Measurements from ENCODE around the gene CNBD2.
A peak's percentile ranks its signal among the peaks of the same experiment; 100 is the strongest.
"Not testable (repeated sequence)": the region's sequence is repeated elsewhere in the genome, so short reads cannot be mapped to it uniquely, and the experiment has no call there.

CNBD2 gene

GRCh38 chr20:35978041-35978513, 9.7 kb downstream of the CNBD2 start:
- FAIRE-seq = no peak
- TF ChIP-seq POLR2A (IDR thresholded peaks at IDR 0.05; ENCODE audit: low read depth, low read length) (no peak), TAF1 (IDR thresholded peaks at IDR 0.05; ENCODE audit: borderline replicate concordance, low read depth, low read length) (no peak), POLR2AphosphoS5 (IDR thresholded peaks at IDR 0.05; ENCODE audit: low read depth, low read length) (no peak)

GRCh38 chr20:35979544-35979943, 11.2 kb downstream of the CNBD2 start:
- FAIRE-seq = no peak
- TF ChIP-seq POLR2AphosphoS5 (IDR thresholded peaks at IDR 0.05; ENCODE audit: low read depth, low read length) = no peak
- TF ChIP-seq TAF1 (IDR thresholded peaks at IDR 0.05; ENCODE audit: borderline replicate concordance, low read depth, low read length) = no peak
- no peak for TF ChIP-seq POLR2A (IDR thresholded peaks at IDR 0.05; ENCODE audit: low read depth, low read length)
- DNase-seq (ENCODE audit: insufficient read length) = no peak

More at GRCh38 chr20:35978041-35978513, 9.7 kb downstream of the CNBD2 start:
- no peak for DNase-seq (ENCODE audit: insufficient read length)

- DNase-seq (ENCODE audit: insufficient read length) = no peak
- TF ChIP-seq TAF1 (IDR thresholded peaks at IDR 0.05; ENCODE audit: borderline replicate concordance, low read depth, low read length) (no peak), POLR2A (IDR thresholded peaks at IDR 0.05; ENCODE audit: low read depth, low read length) (no peak), POLR2AphosphoS5 (IDR thresholded peaks at IDR 0.05; ENCODE audit: low read depth, low read length) (no peak)
- no peak for FAIRE-seq
Observed at GRCh38 chr20:35981969-35982368, 13.6 kb downstream of the CNBD2 start.

- TF ChIP-seq POLR2AphosphoS5 (IDR thresholded peaks at IDR 0.05; ENCODE audit: low read depth, low read length) (no peak), TAF1 (IDR thresholded peaks at IDR 0.05; ENCODE audit: borderline replicate concordance, low read depth, low read length) (no peak), POLR2A (IDR thresholded peaks at IDR 0.05; ENCODE audit: low read depth, low read length) (no peak)
- DNase-seq (ENCODE audit: insufficient read length) = no peak
- no peak for FAIRE-seq
Observed at GRCh38 chr20:35984382-35984781, 16.0 kb downstream of the CNBD2 start.

- no peak for DNase-seq (ENCODE audit: insufficient read length)
- FAIRE-seq = no peak
- TF ChIP-seq POLR2A (IDR thresholded peaks at IDR 0.05; ENCODE audit: low read depth, low read length) (no peak), TAF1 (IDR thresholded peaks at IDR 0.05; ENCODE audit: borderline replicate concordance, low read depth, low read length) (no peak), POLR2AphosphoS5 (IDR thresholded peaks at IDR 0.05; ENCODE audit: low read depth, low read length) (no peak)
Observed at GRCh38 chr20:35985806-35986205, 17.4 kb downstream of the CNBD2 start.

DNA sequence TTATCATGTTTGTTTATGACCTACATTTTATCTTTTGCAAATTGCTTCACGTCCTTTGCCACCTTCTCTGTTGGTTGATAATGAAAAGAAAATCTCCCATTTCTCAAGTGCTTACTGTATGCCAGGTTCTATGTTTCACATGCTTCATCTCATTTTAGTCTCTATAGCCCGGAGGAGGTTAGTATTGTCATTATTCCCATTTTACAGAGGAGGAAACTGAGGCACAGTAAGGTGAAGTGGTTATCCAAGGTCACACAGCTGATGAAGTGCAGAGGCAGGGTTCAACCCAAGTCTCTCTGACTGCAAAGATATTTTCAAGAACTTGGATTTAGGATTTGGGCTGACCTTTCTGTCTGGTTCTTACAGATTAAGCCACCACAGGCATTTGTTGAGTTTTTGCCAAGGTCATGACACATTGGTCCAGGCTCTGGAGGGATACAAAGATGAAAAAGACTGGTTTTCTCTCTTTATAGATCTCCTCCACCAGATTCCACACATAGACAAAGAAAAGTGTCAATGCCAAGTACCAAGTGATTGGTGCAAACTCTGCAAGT, 20.6 kb downstream of the CNBD2 start:
- TF ChIP-seq POLR2AphosphoS5 (IDR thresholded peaks at IDR 0.05; ENCODE audit: low read depth, low read length) (no peak), POLR2A (IDR thresholded peaks at IDR 0.05; ENCODE audit: low read depth, low read length) (no peak), TAF1 (IDR thresholded peaks at IDR 0.05; ENCODE audit: borderline replicate concordance, low read depth, low read length) (no peak)
- DNase-seq (ENCODE audit: insufficient read length) = no peak
- FAIRE-seq = no peak

DNA sequence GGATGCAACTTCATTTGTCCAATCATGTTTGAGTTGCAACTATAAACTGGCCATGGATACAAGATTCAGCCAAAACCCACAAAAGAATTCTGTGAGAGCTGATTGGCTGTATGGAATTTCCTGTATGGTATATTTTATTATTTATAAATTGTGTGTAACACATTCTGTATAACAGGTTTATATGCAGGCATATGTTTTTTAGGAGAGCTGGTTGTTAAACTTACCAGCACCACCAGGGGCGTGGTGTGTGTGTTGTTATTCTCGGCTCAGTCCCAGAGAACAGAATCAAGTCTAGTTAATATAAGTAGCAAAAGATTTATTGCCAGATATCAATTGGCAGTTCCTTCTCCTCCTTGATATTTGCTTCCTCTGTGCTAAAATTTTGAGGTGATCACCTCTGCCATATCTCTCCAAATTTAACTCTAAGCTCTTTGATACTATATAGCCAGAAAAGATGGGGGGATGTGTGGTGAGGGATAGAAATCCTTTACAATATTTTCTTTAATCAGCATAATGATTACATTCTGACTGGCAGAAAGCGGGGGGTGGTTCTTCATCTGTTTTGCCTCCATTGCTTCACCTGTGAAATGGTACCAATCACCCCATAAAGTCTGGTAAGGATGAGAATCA, 22.9 kb downstream of the CNBD2 start:
- DNase-seq (ENCODE audit: insufficient read length) = no peak
- no peak for FAIRE-seq
- TF ChIP-seq TAF1 (IDR thresholded peaks at IDR 0.05; ENCODE audit: borderline replicate concordance, low read depth, low read length) (no peak), POLR2A (IDR thresholded peaks at IDR 0.05; ENCODE audit: low read depth, low read length) (no peak), POLR2AphosphoS5 (IDR thresholded peaks at IDR 0.05; ENCODE audit: low read depth, low read length) (no peak)

DNA sequence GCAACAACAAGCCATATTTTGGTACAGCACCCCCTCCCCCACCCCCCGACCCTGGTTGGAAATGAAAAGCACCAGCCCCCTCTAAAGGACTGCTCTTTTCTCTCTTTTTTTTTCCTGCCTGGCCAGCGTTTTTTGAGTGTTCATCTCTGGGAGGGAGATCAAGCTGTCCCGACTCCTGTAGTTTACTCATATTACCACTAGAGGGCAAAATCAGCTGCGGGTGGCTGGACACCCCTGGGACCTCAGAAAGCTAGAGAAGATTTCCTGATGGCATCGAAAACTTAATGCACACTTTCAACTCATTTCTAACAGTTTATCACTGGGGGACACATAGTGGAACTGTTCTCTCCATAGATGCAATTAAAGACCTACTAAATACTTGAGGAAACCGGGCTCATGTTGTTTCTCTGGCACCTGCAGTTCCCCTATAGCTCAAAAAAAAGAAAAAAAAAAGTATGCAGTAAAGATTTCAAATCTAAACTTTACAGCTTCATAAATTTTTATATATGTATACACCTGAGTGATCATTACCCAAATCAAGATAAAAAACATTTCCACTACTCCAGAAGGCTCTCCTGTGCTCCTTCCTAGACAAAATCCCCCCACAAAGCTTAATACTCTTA, 24.4 kb downstream of the CNBD2 start:
- DNase-seq (ENCODE audit: insufficient read length) (peak; percentile 53), FAIRE-seq (peak; percentile 78)
- TF ChIP-seq POLR2A (IDR thresholded peaks at IDR 0.05; ENCODE audit: low read depth, low read length) (no peak), TAF1 (IDR thresholded peaks at IDR 0.05; ENCODE audit: borderline replicate concordance, low read depth, low read length) (no peak), POLR2AphosphoS5 (IDR thresholded peaks at IDR 0.05; ENCODE audit: low read depth, low read length) (no peak)

DNA sequence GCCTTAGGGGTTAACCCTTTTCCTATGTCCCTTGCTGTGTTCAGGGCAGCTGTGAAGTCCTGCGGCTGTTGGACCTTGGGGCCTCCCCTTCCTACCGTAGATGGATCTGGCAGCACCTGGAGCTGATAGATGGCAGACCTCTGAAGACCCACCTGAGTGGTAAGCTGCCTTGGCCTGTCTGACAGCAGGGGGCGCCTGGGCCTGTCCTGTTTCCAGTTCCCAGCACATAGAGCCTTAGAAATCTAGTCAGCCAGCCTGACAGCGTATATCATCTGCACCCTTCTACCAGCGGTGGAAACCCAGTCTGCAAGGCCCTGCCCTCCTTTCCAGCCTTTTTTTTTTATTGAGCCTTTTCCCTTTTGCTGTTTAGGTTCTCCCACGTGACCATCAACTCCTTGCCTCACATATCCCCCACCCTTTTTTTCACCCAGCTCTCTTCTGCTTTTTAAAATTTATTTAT, 26.6 kb downstream of the CNBD2 start:
- no peak for TF ChIP-seq POLR2AphosphoS5 (IDR thresholded peaks at IDR 0.05; ENCODE audit: low read depth, low read length)
- no peak for TF ChIP-seq POLR2A (IDR thresholded peaks at IDR 0.05; ENCODE audit: low read depth, low read length)
- no peak for TF ChIP-seq TAF1 (IDR thresholded peaks at IDR 0.05; ENCODE audit: borderline replicate concordance, low read depth, low read length)
- FAIRE-seq (peak; percentile 87), DNase-seq (ENCODE audit: insufficient read length) (peak; percentile 43)

DNA sequence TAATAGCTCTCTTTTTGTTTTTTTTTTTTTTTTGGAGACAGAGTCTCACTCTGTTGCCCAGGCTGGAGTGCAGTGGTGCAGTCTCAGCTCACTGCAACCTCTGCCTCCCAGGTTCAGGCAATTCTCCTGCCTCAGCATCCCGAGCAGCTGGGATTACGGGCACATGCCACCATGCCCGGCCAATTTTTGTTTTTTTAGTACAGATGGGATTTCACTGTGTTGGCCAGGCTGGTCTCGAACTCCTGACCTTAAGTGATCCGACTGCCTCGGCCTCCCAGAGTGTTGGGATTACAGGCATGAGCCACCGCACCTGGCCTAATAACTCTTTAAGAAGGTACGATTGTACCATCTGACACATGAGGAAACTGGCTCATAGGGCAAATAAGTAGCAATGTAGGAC, 28.1 kb downstream of the CNBD2 start:
- DNase-seq (ENCODE audit: insufficient read length); FAIRE-seq: not testable (repeated sequence)

DNA sequence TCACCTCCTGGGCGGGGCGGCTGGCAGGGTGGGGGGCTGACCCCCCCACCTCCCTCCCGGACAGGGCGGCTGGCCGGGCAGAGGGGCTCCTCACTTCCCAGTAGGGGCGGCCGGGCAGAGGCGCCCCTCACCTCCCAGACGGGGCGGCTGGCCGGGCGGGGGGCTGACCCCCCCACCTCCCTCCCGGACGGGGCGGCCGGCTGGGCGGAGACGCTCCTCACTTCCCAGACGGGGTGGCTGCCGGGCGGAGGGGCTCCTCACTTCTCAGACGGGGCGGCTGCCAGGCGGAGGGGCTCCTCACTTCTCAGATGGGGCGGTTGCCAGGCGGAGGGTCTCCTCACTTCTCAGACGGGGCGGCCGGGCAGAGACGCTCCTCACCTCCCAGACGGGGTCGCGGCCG, 32.9 kb downstream of the CNBD2 start:
- not testable (repeated sequence) for DNase-seq (ENCODE audit: insufficient read length); FAIRE-seq

DNA sequence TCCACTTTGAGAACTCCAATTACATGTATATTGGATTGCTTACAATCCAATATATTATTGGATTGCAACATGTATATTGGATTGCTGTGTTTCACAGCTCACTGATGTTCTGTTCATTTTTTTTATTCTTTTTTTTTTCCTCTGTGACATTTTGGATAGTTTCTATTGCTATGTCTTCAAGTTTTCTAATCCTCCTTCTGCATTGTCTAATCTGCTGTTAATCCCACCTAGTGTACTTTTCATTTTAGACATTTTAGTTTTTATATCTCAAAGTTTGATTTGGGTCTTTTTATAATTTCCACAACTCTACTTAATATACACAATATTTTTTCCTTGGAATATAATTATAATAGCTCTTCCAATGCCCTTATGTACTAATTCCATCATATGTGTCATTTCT, 34.5 kb downstream of the CNBD2 start:
- DNase-seq (ENCODE audit: insufficient read length) = no peak
- FAIRE-seq = no peak
- TF ChIP-seq POLR2AphosphoS5 (IDR thresholded peaks at IDR 0.05; ENCODE audit: low read depth, low read length) (no peak), POLR2A (IDR thresholded peaks at IDR 0.05; ENCODE audit: low read depth, low read length) (no peak), TAF1 (IDR thresholded peaks at IDR 0.05; ENCODE audit: borderline replicate concordance, low read depth, low read length) (no peak)

Data from GM12892 (cell line).